Mesenchymal stem cell (in vitro differentiated cells and primary cell): Measurements from ENCODE around the gene OR2V1.

Experiments
- DNase-seq: peaks from one replicate; pipeline ENCODE4 v3.0.0-alpha.2; 2013
- H2AFZ ChIP-seq: one replicate; pipeline ENCODE4 v1.6.1; 2013; ENCODE audit warnings: low read depth, mild to moderate bottlenecking, control low read depth, inconsistent platforms, low read length, moderate library complexity
- H2AK5ac ChIP-seq: 2 replicates; pipeline ENCODE4 v1.6.1; 2013; ENCODE audit warnings: low read length, moderate library complexity, mild to moderate bottlenecking, inconsistent platforms; ENCODE audit not compliant: severe bottlenecking
- H2BK120ac ChIP-seq: one replicate; pipeline ENCODE4 v1.6.1; 2013; ENCODE audit warnings: low read depth, mild to moderate bottlenecking, inconsistent platforms, low read length, moderate library complexity
- H2BK12ac ChIP-seq, 2 experiments: one replicate each; pipeline ENCODE4 v1.6.1; 2013; ENCODE audit warnings: inconsistent platforms in 2 of 2, low read length in 2 of 2, mild to moderate bottlenecking in 2 of 2, moderate library complexity in 2 of 2, control low read depth in 1 of 2
- H2BK15ac ChIP-seq: one replicate; pipeline ENCODE4 v1.6.1; 2013; ENCODE audit warnings: mild to moderate bottlenecking, low read depth, inconsistent platforms; ENCODE audit not compliant: poor library complexity, severe bottlenecking
- H2BK5ac ChIP-seq: 2 replicates; pipeline ENCODE4 v1.6.1; 2013; ENCODE audit warnings: low read depth, mild to moderate bottlenecking, low read length, control low read depth, inconsistent platforms; ENCODE audit not compliant: poor library complexity, severe bottlenecking
- H3K14ac ChIP-seq, 2 experiments: one replicate each; pipeline ENCODE4 v1.6.1; 2013; ENCODE audit warnings: inconsistent platforms in 2 of 2, low read length in 2 of 2, control low read depth in 1 of 2, mild to moderate bottlenecking in 1 of 2, moderate library complexity in 1 of 2
- H3K18ac ChIP-seq, 2 experiments: one replicate each; pipeline ENCODE4 v1.6.1; 2013; ENCODE audit warnings: inconsistent platforms in 2 of 2, low read length in 2 of 2, control low read depth in 1 of 2, low read depth in 1 of 2, mild to moderate bottlenecking in 1 of 2
- H3K23ac ChIP-seq, 2 experiments: one replicate each; pipeline ENCODE4 v1.6.1; 2013; ENCODE audit warnings: inconsistent platforms in 2 of 2, low read length in 2 of 2, mild to moderate bottlenecking in 2 of 2, moderate library complexity in 2 of 2, control low read depth in 1 of 2
- H3K27ac ChIP-seq: 2 replicates; pipeline ENCODE4 v1.5.1; 2013; ENCODE audit warnings: mild to moderate bottlenecking, moderate library complexity, low read length, control low read depth, inconsistent platforms; ENCODE audit not compliant: poor library complexity, severe bottlenecking
- H3K27me3 ChIP-seq, 2 experiments: 2 replicates each; pipeline versions ENCODE4 v1.6.1 to v1.7.0; 2013; ENCODE audit warnings: low read length in 2 of 2, mild to moderate bottlenecking in 2 of 2, moderate library complexity in 2 of 2, control low read depth in 1 of 2, inconsistent platforms in 1 of 2; ENCODE audit not compliant: control insufficient read depth in 1 of 2, insufficient read depth in 1 of 2
- H3K36me3 ChIP-seq, 2 experiments: 2 replicates each; pipeline versions ENCODE4 v1.6.1 to v1.7.0; 2013; ENCODE audit warnings: low read length in 2 of 2, control low read depth in 1 of 2, inconsistent platforms in 1 of 2, low read depth in 1 of 2, mild to moderate bottlenecking in 1 of 2; ENCODE audit not compliant: insufficient read depth in 2 of 2, control insufficient read depth in 1 of 2
- H3K4ac ChIP-seq, 2 experiments: one replicate each; pipeline ENCODE4 v1.6.1; 2013; ENCODE audit warnings: inconsistent platforms in 2 of 2, low read length in 2 of 2, mild to moderate bottlenecking in 2 of 2, moderate library complexity in 2 of 2, control low read depth in 1 of 2, low read depth in 1 of 2
- H3K4me1 ChIP-seq: 2 replicates; pipeline ENCODE4 v1.6.1; 2013; ENCODE audit warnings: low read depth, low read length, control low read depth; ENCODE audit not compliant: control insufficient read depth, insufficient read depth
- H3K4me2 ChIP-seq: 2 replicates; pipeline ENCODE4 v1.6.1; 2013; ENCODE audit warnings: low read length, mild to moderate bottlenecking, inconsistent platforms; ENCODE audit not compliant: poor library complexity, severe bottlenecking
- H3K4me3 ChIP-seq, 2 experiments: 2 replicates each; pipeline versions ENCODE4 v1.5.1 to v1.7.0; 2013; ENCODE audit warnings: low read length in 2 of 2, mild to moderate bottlenecking in 2 of 2, control low read depth in 1 of 2, low read depth in 1 of 2; ENCODE audit not compliant: insufficient read depth in 1 of 2
- H3K79me1 ChIP-seq: replicated peaks from 2 replicates; pipeline ENCODE4 v1.6.1; 2013; ENCODE audit warnings: mild to moderate bottlenecking, control low read depth, low read length, inconsistent platforms; ENCODE audit not compliant: poor library complexity, severe bottlenecking
- H3K9ac ChIP-seq: 2 replicates; pipeline ENCODE4 v1.7.0; 2013; ENCODE audit warnings: mild to moderate bottlenecking, low read length, moderate library complexity
- H3K9me3 ChIP-seq: 2 replicates; pipeline ENCODE4 v1.7.0; 2013; ENCODE audit warnings: mild to moderate bottlenecking, low read length; ENCODE audit not compliant: control insufficient read depth
- H4K8ac ChIP-seq: one replicate; pipeline ENCODE4 v1.6.1; 2013; ENCODE audit warnings: inconsistent platforms, mild to moderate bottlenecking, low read length, moderate library complexity
- H4K91ac ChIP-seq: one replicate; pipeline ENCODE4 v1.6.1; 2013; ENCODE audit warnings: mild to moderate bottlenecking, low read length, inconsistent platforms
- WGBS: methylation state at CpG from one replicate; pipeline ENCODE4 v1.1.7; 2013; ENCODE audit warnings: mixed read lengths; 5-methylcytosine and 5-hydroxymethylcytosine counted together

The OR2V1 gene

GRCh38 chr5:181127907-181128626 lies 2.9 kb downstream of the OR2V1 start:
- Histone ChIP-seq H3K27ac (no peak overlapping the region), H3K4me1 (peaks cover 4% of the 10 kb centered on the region), H3K36me3 (peaks cover 0 to 4% of the 10 kb centered on the region in 2 experiments), H4K91ac (no peak overlapping the region), H2AK5ac (no peak overlapping the region), H2BK120ac (no peak overlapping the region), H3K4me2 (no peak overlapping the region), H2BK15ac (no peak overlapping the region), H3K4me3 (no peak overlapping the region), H3K14ac (no peak overlapping the region), H3K9ac (no peak overlapping the region), H2BK12ac (no peak overlapping the region), H4K8ac (no peak overlapping the region), H3K23ac (no peak overlapping the region), H2BK5ac (no peak overlapping the region), H3K4ac (no peak overlapping the region), H3K79me1 (no peaks in the 10 kb centered on the region), H3K18ac (no peak overlapping the region), H2AFZ (no peak overlapping the region), H3K9me3 (no peaks in the 10 kb centered on the region), H3K27me3 (peaks cover 41% of the 10 kb centered on the region in 2 experiments)
- WGBS: 63% methylated on average over 15 of the region's 15 CpGs
- no peak for DNase-seq

GRCh38 chr5:181127456-181127855 lies 3.5 kb downstream of the OR2V1 start:
- H2BK120ac ChIP-seq: no peak overlapping the region
- H3K4ac ChIP-seq: no peak overlapping the region
- H3K27ac ChIP-seq: no peak overlapping the region
- H3K27me3 ChIP-seq: peaks cover 41% of the 10 kb centered on the region in 2 experiments
- no peak overlapping the region for H2BK15ac ChIP-seq
- peaks cover 0 to 4% of the 10 kb centered on the region in 2 experiments for H3K36me3 ChIP-seq
- DNase-seq: no peak
- H2AFZ ChIP-seq: no peak overlapping the region
- no peak overlapping the region for H2AK5ac ChIP-seq
- 82% methylated on average over 10 of the region's 10 CpGs for WGBS
- no peaks in the 10 kb centered on the region for H3K9me3 ChIP-seq
- no peak overlapping the region for H3K9ac ChIP-seq
- H3K4me3 ChIP-seq: no peak overlapping the region
- H3K79me1 ChIP-seq: no peaks in the 10 kb centered on the region
- no peak overlapping the region for H3K23ac ChIP-seq
- H2BK12ac ChIP-seq: no peak overlapping the region
- no peak overlapping the region for H3K18ac ChIP-seq
- H4K8ac ChIP-seq: no peak overlapping the region
- peaks cover 1% of the 10 kb centered on the region for H3K4me1 ChIP-seq
- no peak overlapping the region for H3K14ac ChIP-seq
- no peak overlapping the region for H3K4me2 ChIP-seq
- no peak overlapping the region for H2BK5ac ChIP-seq
- H4K91ac ChIP-seq: no peak overlapping the region

- H4K8ac ChIP-seq: no peak overlapping the region
- no peak overlapping the region for H3K23ac ChIP-seq
- 82% methylated on average over 18 of the region's 18 CpGs for WGBS
- H3K9ac ChIP-seq: no peak overlapping the region
- no peaks in the 10 kb centered on the region for H3K9me3 ChIP-seq
- H2BK120ac ChIP-seq: no peak overlapping the region
- no peak overlapping the region for H3K14ac ChIP-seq
- H3K27me3 ChIP-seq: peaks cover 41% of the 10 kb centered on the region in 2 experiments
- H4K91ac ChIP-seq: no peak overlapping the region
- no peak overlapping the region for H2BK5ac ChIP-seq
- no peak overlapping the region for H2BK15ac ChIP-seq
- H2AFZ ChIP-seq: no peak overlapping the region
- no peak overlapping the region for H3K4me3 ChIP-seq
- no peak overlapping the region for H3K18ac ChIP-seq
- peaks cover 2% of the 10 kb centered on the region for H3K4me1 ChIP-seq
- no peak for DNase-seq
- H2AK5ac ChIP-seq: no peak overlapping the region
- peaks cover 0 to 4% of the 10 kb centered on the region in 2 experiments for H3K36me3 ChIP-seq
- H2BK12ac ChIP-seq: no peak overlapping the region
- no peak overlapping the region for H3K4me2 ChIP-seq
- no peaks in the 10 kb centered on the region for H3K79me1 ChIP-seq
- no peak overlapping the region for H3K27ac ChIP-seq
- H3K4ac ChIP-seq: no peak overlapping the region
These were observed 4.1 kb downstream of the OR2V1 start for GRCh38 chr5:181126841-181127240.

- Histone ChIP-seq H2AK5ac (no peak overlapping the region), H3K36me3 (peaks cover 0 to 4% of the 10 kb centered on the region in 2 experiments), H3K4me1 (peaks cover 5% of the 10 kb centered on the region), H3K79me1 (no peaks in the 10 kb centered on the region), H3K18ac (no peak overlapping the region), H3K14ac (no peak overlapping the region), H3K9me3 (no peaks in the 10 kb centered on the region), H3K4me3 (no peak overlapping the region), H3K9ac (no peak overlapping the region), H2BK15ac (no peak overlapping the region), H4K91ac (no peak overlapping the region), H2AFZ (no peak overlapping the region), H3K4me2 (no peak overlapping the region), H3K4ac (no peak overlapping the region), H3K23ac (no peak overlapping the region), H2BK5ac (no peak overlapping the region), H4K8ac (no peak overlapping the region), H3K27me3 (peaks cover 30% of the 10 kb centered on the region in 2 experiments), H3K27ac (no peak overlapping the region), H2BK12ac (no peak overlapping the region), H2BK120ac (no peak overlapping the region)
- no peak for DNase-seq
- 44% methylated on average over 3 of the region's 3 CpGs for WGBS
These were observed 6.4 kb downstream of the OR2V1 start for GRCh38 chr5:181124526-181124925.
